ENCODE results near the gene RHNO1.

- TF ChIP-seq CTCF (IDR thresholded peaks at IDR 0.05; ENCODE audit: low read length): no peak
- no peak for TF ChIP-seq EZH2 (optimal IDR thresholded peaks at IDR 0.05; ENCODE audit: low read depth, low read length)
- no peak for TF ChIP-seq EZH2phosphoT487 (IDR thresholded peaks at IDR 0.05; ENCODE audit: low read length)
These were observed 27.2 kb downstream of the RHNO1 start for GRCh38 chr12:2904260-2904659.
